IMR-90 (cell line): Measurements from ENCODE around the gene ABCA5. TPM values are rescaled to one million over a fixed set of nuclear protein-coding genes. Genes with fewer than 3 reads are reported as not detected.

Source experiments
- ATAC-seq: fragments of 200-7000 bp; cut with Tn5 transposase; 2 replicates; pipeline ENCODE4 v1.9.1; 2020; ENCODE audit warnings: low read depth, mild to moderate bottlenecking, moderate library complexity
- BruUV-seq: library from RNA; stranded (reverse); fragments of 400-500 nt; replicated peaks from 2 replicates; lab custom pipeline; 2021; lab: Mats Ljungman, UMichigan
- CTCF ChIA-PET: fragments of 300-600 bp; formaldehyde crosslinking; extraction: SDS; loops from one replicate; lab custom pipeline; 2021; ENCODE audit warnings: antibody characterized with exemption; lab: Yijun Ruan, JAX
- POLR2A ChIA-PET: fragments of 300-600 bp; sonication (Branson Sonifier 250); formaldehyde crosslinking; loops from one replicate; lab custom pipeline; 2022; ENCODE audit warnings: antibody characterized with exemption; ENCODE audit not compliant: unreplicated experiment; lab: Charles Lee
- DNase-seq: peaks from one replicate; pipeline ENCODE4 v3.0.0; 2013
- H2AFZ ChIP-seq: replicated peaks from 2 replicates; pipeline ENCODE3; 2013; ENCODE audit warnings: low read length, mild to moderate bottlenecking; ENCODE audit not compliant: poor library complexity
- H2AK5ac ChIP-seq: 2 replicates; pipeline ENCODE4 v1.6.1; 2013; ENCODE audit warnings: low read depth, low read length, inconsistent platforms
- H2AK9ac ChIP-seq: replicated peaks from 2 replicates; pipeline ENCODE3; 2013; ENCODE audit warnings: mild to moderate bottlenecking, low read depth, low read length, moderate library complexity; ENCODE audit not compliant: poor library complexity
- H2BK120ac ChIP-seq: 2 replicates; pipeline ENCODE4 v1.6.1; 2013; ENCODE audit warnings: low read depth, low read length, inconsistent platforms
- H2BK15ac ChIP-seq: 3 replicates; pipeline ENCODE4 v1.6.1; 2013; ENCODE audit warnings: low read depth, low read length, inconsistent platforms
- H2BK20ac ChIP-seq: 2 replicates; pipeline ENCODE4 v1.6.1; 2013; ENCODE audit warnings: low read depth, mild to moderate bottlenecking, inconsistent platforms, low read length, moderate library complexity
- H2BK5ac ChIP-seq: 2 replicates; pipeline ENCODE4 v1.6.1; 2013; ENCODE audit warnings: mild to moderate bottlenecking, low read depth, low read length, inconsistent platforms; ENCODE audit not compliant: poor library complexity, severe bottlenecking
- H3K14ac ChIP-seq: replicated peaks from 2 replicates; pipeline ENCODE4 v1.6.1; 2013; ENCODE audit warnings: low read depth, low read length, inconsistent platforms
- H3K18ac ChIP-seq: 2 replicates; pipeline ENCODE4 v1.6.1; 2013; ENCODE audit warnings: low read depth, low read length, control low read depth
- H3K23ac ChIP-seq: 2 replicates; pipeline ENCODE4 v1.6.1; 2013; ENCODE audit warnings: low read depth, low read length, inconsistent platforms
- H3K27ac ChIP-seq: 2 replicates; pipeline ENCODE4 v1.5.1; 2013; ENCODE audit warnings: mild to moderate bottlenecking, control low read depth, low read length; ENCODE audit not compliant: insufficient read depth
- H3K27me3 ChIP-seq: 2 replicates; pipeline ENCODE4 v1.6.1; 2013; ENCODE audit warnings: low read length; ENCODE audit not compliant: control insufficient read depth, insufficient read depth
- H3K36me3 ChIP-seq: 2 replicates; pipeline ENCODE4 v1.6.1; 2013; ENCODE audit warnings: low read length, mixed read lengths; ENCODE audit not compliant: control insufficient read depth, insufficient read depth
- H3K4ac ChIP-seq: 2 replicates; pipeline ENCODE4 v1.6.1; 2013; ENCODE audit warnings: low read depth, low read length, inconsistent platforms
- H3K4me1 ChIP-seq: 2 replicates; pipeline ENCODE4 v1.6.1; 2013; ENCODE audit warnings: low read length, mixed read lengths; ENCODE audit not compliant: control insufficient read depth, insufficient read depth
- H3K4me2 ChIP-seq: 2 replicates; pipeline ENCODE4 v1.6.1; 2013; ENCODE audit warnings: low read depth, mild to moderate bottlenecking, control low read depth, low read length, moderate library complexity
- H3K4me3 ChIP-seq: 2 replicates; pipeline ENCODE4 v1.5.1; 2013; ENCODE audit warnings: low read depth, mild to moderate bottlenecking, control low read depth, low read length, moderate library complexity; ENCODE audit not compliant: insufficient read depth
- H3K56ac ChIP-seq: 2 replicates; pipeline ENCODE4 v1.6.1; 2013; ENCODE audit warnings: low read length, inconsistent platforms; ENCODE audit not compliant: insufficient read depth; ENCODE audit errors: extremely low read depth
- H3K79me1 ChIP-seq, 2 experiments: 2 replicates each; pipeline ENCODE4 v1.6.1; 2013; ENCODE audit warnings: low read length in 2 of 2, inconsistent platforms in 1 of 2, low read depth in 1 of 2
- H3K9ac ChIP-seq: 2 replicates; pipeline ENCODE4 v1.6.1; 2013; ENCODE audit warnings: low read depth, low read length, control low read depth
- H3K9me1 ChIP-seq: 2 replicates; pipeline ENCODE4 v1.6.1; 2013; ENCODE audit warnings: low read length, inconsistent platforms; ENCODE audit not compliant: insufficient read depth
- H3K9me3 ChIP-seq: 2 replicates; pipeline ENCODE4 v1.6.1; 2013; ENCODE audit warnings: low read length; ENCODE audit not compliant: control insufficient read depth, insufficient read depth
- H4K20me1 ChIP-seq: 2 replicates; pipeline ENCODE4 v1.6.1; 2013; ENCODE audit warnings: low read length, inconsistent platforms; ENCODE audit not compliant: insufficient read depth
- H4K5ac ChIP-seq: 2 replicates; pipeline ENCODE4 v1.6.1; 2013; ENCODE audit warnings: mild to moderate bottlenecking, low read depth, low read length, control low read depth
- H4K8ac ChIP-seq, 2 experiments: 2 replicates each; pipeline ENCODE4 v1.6.1; 2013; ENCODE audit warnings: low read depth in 2 of 2, low read length in 2 of 2, control low read depth in 1 of 2, inconsistent platforms in 1 of 2
- H4K91ac ChIP-seq: 2 replicates; pipeline ENCODE4 v1.6.1; 2013; ENCODE audit warnings: low read depth, low read length, inconsistent platforms; ENCODE audit not compliant: insufficient read depth
- CHD1 ChIP-seq: IDR thresholded peaks from 2 replicates; pipeline ENCODE4 v1.6.1; 2012; ENCODE audit warnings: low read depth, low read length, improper control_type of control experiment
- CTCF ChIP-seq: conservative IDR thresholded peaks from 2 replicates; pipeline ENCODE4 v1.5.1; 2012; ENCODE audit warnings: mild to moderate bottlenecking, low read depth, low read length, improper control_type of control experiment
- ELK1 ChIP-seq: fragments of 150-350 bp; IDR thresholded peaks from 2 replicates; pipeline ENCODE4 v1.6.1; 2016; ENCODE audit warnings: low read depth, mild to moderate bottlenecking, low read length, moderate library complexity, borderline replicate concordance
- FOS ChIP-seq: fragments of 150-350 bp; IDR thresholded peaks from 2 replicates; pipeline ENCODE4 v1.6.1; 2016; ENCODE audit warnings: low read depth, low read length
- MAFK ChIP-seq: IDR thresholded peaks from 2 replicates; pipeline ENCODE4 v1.6.1; 2012; ENCODE audit warnings: low read depth, low read length, improper control_type of control experiment
- MAZ ChIP-seq: IDR thresholded peaks from 2 replicates; pipeline ENCODE4 v1.6.1; 2012; ENCODE audit warnings: low read depth, mild to moderate bottlenecking, low read length, improper control_type of control experiment, moderate library complexity, borderline replicate concordance
- MXI1 ChIP-seq: IDR thresholded peaks from 2 replicates; pipeline ENCODE4 v1.6.1; 2012; ENCODE audit warnings: low read depth, mild to moderate bottlenecking, low read length, moderate library complexity, borderline replicate concordance
- NFE2L2 ChIP-seq: fragments of 150-350 bp; IDR thresholded peaks from 2 replicates; pipeline ENCODE4 v1.6.1; 2016; ENCODE audit warnings: low read depth, mild to moderate bottlenecking, low read length
- RAD21 ChIP-seq: IDR thresholded peaks from 2 replicates; pipeline ENCODE4 v1.6.1; 2012; ENCODE audit warnings: low read length, improper control_type of control experiment
- RCOR1 ChIP-seq: IDR thresholded peaks from 2 replicates; pipeline ENCODE4 v1.6.1; 2012; ENCODE audit warnings: mild to moderate bottlenecking, low read length, improper control_type of control experiment; ENCODE audit not compliant: insufficient replicate concordance
- RFX5 ChIP-seq: IDR thresholded peaks from 2 replicates; pipeline ENCODE4 v1.8.0; 2012; ENCODE audit warnings: low read depth, mild to moderate bottlenecking, low read length, moderate library complexity
- USF2 ChIP-seq: fragments of 150-350 bp; IDR thresholded peaks from 2 replicates; pipeline ENCODE4 v1.6.1; 2017; ENCODE audit warnings: mild to moderate bottlenecking, antibody characterized with exemption, low read length, low read depth
- dilution Hi-C: fragments of 300-500 bp; cut with HindIII; formaldehyde crosslinking; loops from one replicate; pipeline ENCODE4 v1.14.3; 2018; ENCODE audit warnings: low sequenced_read_pairs; ENCODE audit not compliant: unreplicated experiment
- in situ Hi-C: fragments of 300-500 bp; cut with MboI; formaldehyde crosslinking; loops from 3 replicates; pipeline ENCODE4 v1.14.3; 2019; ENCODE audit warnings: low sequenced_read_pairs, inconsistent platforms, mixed read lengths
- intact Hi-C: fragments of 100-400 bp; cut with micrococcal nuclease; formaldehyde crosslinking; loops from 2 replicates; pipeline ENCODE4 v1.10.0; 2022
- polyA plus RNA-seq, 3 experiments: library from polyadenylated mRNA; depleted of rRNA; stranded (reverse); fragments of >200 nt; gene quantifications; 2 replicates each; pipeline ENCODE4 v1.2.3, GENCODE V29; 2012; ENCODE audit warnings: low replicate concordance in 1 of 3
- total RNA-seq: library from RNA; depleted of rRNA; stranded (reverse); fragments of >200 nt; gene quantifications from 2 replicates; pipeline ENCODE4 v1.2.3, GENCODE V29; 2012

ABCA5 gene
- total and polyA plus RNA-seq, 2 of the 4 experiments (the other 2 are of a cell fraction) = 1.3 to 2.3 TPM

GRCh38 chr17:69361156-69361555, 34.2 kb upstream of the ABCA5 start:
- ATAC-seq = no peak
- TF ChIP-seq USF2 (no peak), FOS (no peak), RFX5 (no peak), MXI1 (no peak), CHD1 (no peak), ELK1 (no peak), MAFK (no peak), RAD21 (no peak), MAZ (no peak), CTCF (no peak), RCOR1 (no peak), NFE2L2 (no peak)
- no peak overlapping the region for H3K56ac ChIP-seq
- intact Hi-C loops = no loop called here
- no peaks in the 10 kb centered on the region for H3K79me1 ChIP-seq
- BruUV-seq = no TSS peak
- no peaks in the 10 kb centered on the region for H3K9me3 ChIP-seq
- ChIA-PET CTCF (interaction anchor here (0.6 kb wide), 1 partner anchor 41 kb away, joined by 4 read pairs; no protein-coding TSS in a partner anchor), POLR2A (interaction anchor here (1.0 kb wide), 1 partner anchor 799 kb away, joined by 3 read pairs; no protein-coding TSS in a partner anchor)
- H2BK20ac ChIP-seq = no peak overlapping the region
- in situ Hi-C loops = no loop called here
- no peak overlapping the region for H4K8ac ChIP-seq
- H3K4ac ChIP-seq = no peak overlapping the region
- no peak overlapping the region for H2AK9ac ChIP-seq
- no peak overlapping the region for H2BK5ac ChIP-seq
- H2AFZ ChIP-seq = no peak overlapping the region
- H3K9me1 ChIP-seq = no peaks in the 10 kb centered on the region
- H2BK15ac ChIP-seq = no peak overlapping the region
- H3K36me3 ChIP-seq = no peaks in the 10 kb centered on the region
- H3K4me3 ChIP-seq = no peak overlapping the region
- dilution Hi-C loops = no loop called here
- H3K9ac ChIP-seq = no peak overlapping the region
- H3K14ac ChIP-seq = no peak overlapping the region
- H4K5ac ChIP-seq = no peak overlapping the region
- DNase-seq = no peak
- H4K91ac ChIP-seq = no peak overlapping the region
- H3K27ac ChIP-seq = no peak overlapping the region
- H3K4me1 ChIP-seq = no peaks in the 10 kb centered on the region
- no peak overlapping the region for H3K23ac ChIP-seq
- no peak overlapping the region for H2BK120ac ChIP-seq
- no peaks in the 10 kb centered on the region for H4K20me1 ChIP-seq
- H3K27me3 ChIP-seq = peaks cover 1% of the 10 kb centered on the region; the same call in 1 of the 2 replicates
- no peak overlapping the region for H3K18ac ChIP-seq
- no peak overlapping the region for H3K4me2 ChIP-seq
- H2AK5ac ChIP-seq = no peak overlapping the region
